HepG2 (cell line): ENCODE data around the gene BLVRA. TPM values are rescaled to one million over a fixed set of nuclear protein-coding genes. Genes with fewer than 3 reads are reported as not detected.

Source experiments
- ATAC-seq: fragments of 200-7000 bp; cut with Tn5 transposase; 3 replicates; pipeline ENCODE4 v1.9.1; 2020; ENCODE audit warnings: mild to moderate bottlenecking, moderate library complexity
- BruUV-seq: library from RNA; stranded (reverse); fragments of 400-500 nt; replicated peaks from 2 replicates; lab custom pipeline; 2021; lab: Mats Ljungman, UMichigan
- CTCF ChIA-PET: fragments of 300-600 bp; formaldehyde crosslinking; extraction: SDS; loops from one replicate; lab custom pipeline; 2021; ENCODE audit warnings: low total read pairs, inconsistent platforms, low intra/inter-chr PET ratio; lab: Yijun Ruan, JAX
- POLR2A ChIA-PET: fragments of 350-600 bp; sonication (Branson Sonifier 250); formaldehyde crosslinking; loops from one replicate; lab custom pipeline; 2020; ENCODE audit warnings: antibody characterized with exemption, inconsistent platforms; lab: Yijun Ruan, JAX
- DNase-seq: peaks from one replicate; pipeline ENCODE4 v3.0.0-alpha.2; 2015; ENCODE audit warnings: low spot score
- FAIRE-seq: peaks from 3 replicates; lab custom pipeline; 2011; peaks lifted over from hg19 to GRCh38; lab: Jason Lieb, UNC
- H2AFZ ChIP-seq: one replicate; pipeline ENCODE4 v1.6.1; 2011; ENCODE audit warnings: low read length, inconsistent platforms
- H3K27ac ChIP-seq: fragments of 300-600 bp; 3 replicates; pipeline ENCODE4 v1.8.0; 2011; ENCODE audit warnings: mixed run types, mild to moderate bottlenecking, mixed read lengths, low read length, inconsistent platforms; ENCODE audit not compliant: insufficient read depth; ENCODE audit errors: extremely low read length
- H3K27me3 ChIP-seq, 2 experiments: fragments of 200-600 bp in 1 of 2; 2 replicates in 1 of 2; 3 replicates in 1 of 2; pipeline versions ENCODE4 v1.6.0 to v1.8.0; 2011; ENCODE audit warnings: low read length in 2 of 2, mild to moderate bottlenecking in 2 of 2, moderate library complexity in 2 of 2, inconsistent platforms in 1 of 2; ENCODE audit not compliant: insufficient read depth in 2 of 2, control insufficient read depth in 1 of 2
- H3K36me3 ChIP-seq, 2 experiments: fragments of 200-600 bp in 1 of 2; replicated peaks in 1 of 2; 2 replicates in 1 of 2; 3 replicates in 1 of 2; pipeline versions ENCODE4 v1.5.1 to v1.8.0; 2011; ENCODE audit warnings: low read length in 2 of 2, inconsistent platforms in 1 of 2; ENCODE audit not compliant: insufficient read depth in 2 of 2, control insufficient read depth in 1 of 2
- H3K4me1 ChIP-seq: 2 replicates; pipeline ENCODE4 v1.5.1; 2012; ENCODE audit warnings: low read length, inconsistent platforms; ENCODE audit not compliant: insufficient read depth
- H3K4me2 ChIP-seq: 2 replicates; pipeline ENCODE4 v1.6.0; 2011; ENCODE audit warnings: low read depth, low read length, inconsistent platforms
- H3K4me3 ChIP-seq, 3 experiments: fragments of 200-600 bp in 1 of 3; sonication (generic), shearing (Covaris generic) in 1 of 3; replicated peaks in 1 of 3; 2 replicates each; pipeline ENCODE4 v1.5.1; 2011 to 2016; ENCODE audit warnings: low read length in 3 of 3, inconsistent platforms in 2 of 3, low read depth in 2 of 3, mild to moderate bottlenecking in 2 of 3, control low read depth in 1 of 3, mixed read lengths in 1 of 3; ENCODE audit not compliant: insufficient read depth in 1 of 3
- H3K79me2 ChIP-seq: one replicate; pipeline ENCODE4 v1.6.1; 2011; ENCODE audit warnings: low read length, inconsistent platforms; ENCODE audit not compliant: insufficient read depth
- H3K9ac ChIP-seq: 2 replicates; pipeline ENCODE4 v1.6.0; 2011; ENCODE audit warnings: mild to moderate bottlenecking, low read depth, low read length, inconsistent platforms; ENCODE audit not compliant: insufficient read depth
- H3K9me3 ChIP-seq: 2 replicates; pipeline ENCODE4 v1.5.1; 2012; ENCODE audit warnings: mild to moderate bottlenecking, low read length
- H4K20me1 ChIP-seq: 2 replicates; pipeline ENCODE4 v1.6.0; 2011; ENCODE audit warnings: inconsistent platforms, mild to moderate bottlenecking, low read length, moderate library complexity; ENCODE audit not compliant: insufficient read depth
- ATF5 ChIP-seq: sonication (generic); formaldehyde crosslinking; IDR thresholded peaks from 2 replicates; pipeline ENCODE4 v1.4.0; 2020; ENCODE audit warnings: mild to moderate bottlenecking, low read depth, missing genetic modification reagents
- BRF2 ChIP-seq: sonication (generic); formaldehyde crosslinking; IDR thresholded peaks from 2 replicates; pipeline ENCODE4 v1.8.1; 2022; ENCODE audit warnings: mild to moderate bottlenecking, missing genetic modification reagents
- FOXM1 ChIP-seq: sonication (generic); formaldehyde crosslinking; IDR thresholded peaks from 2 replicates; pipeline ENCODE4 v1.5.0; 2020; ENCODE audit warnings: missing genetic modification reagents
- ISX ChIP-seq: sonication (generic); formaldehyde crosslinking; conservative IDR thresholded peaks from 2 replicates; pipeline ENCODE4 v1.5.0; 2020; ENCODE audit warnings: missing genetic modification reagents
- JARID2 ChIP-seq: sonication (generic); formaldehyde crosslinking; IDR thresholded peaks from 2 replicates; pipeline ENCODE4 v1.8.1; 2023; ENCODE audit warnings: missing genetic modification reagents, inconsistent platforms; ENCODE audit not compliant: insufficient replicate concordance
- KDM2A ChIP-seq: sonication (generic); formaldehyde crosslinking; IDR thresholded peaks from 2 replicates; pipeline ENCODE4 v1.4.0; 2020; ENCODE audit warnings: low read depth, missing genetic modification reagents, borderline replicate concordance
- NR3C1 ChIP-seq: sonication (generic); formaldehyde crosslinking; IDR thresholded peaks from 2 replicates; pipeline ENCODE4 v1.4.0; 2020; ENCODE audit warnings: missing genetic modification reagents
- PLRG1 ChIP-seq: fragments of 450-650 bp; conservative IDR thresholded peaks from 2 replicates; pipeline ENCODE4 v1.6.1; 2016
- SMAD9 ChIP-seq: sonication (generic); formaldehyde crosslinking; IDR thresholded peaks from 2 replicates; pipeline ENCODE4 v1.5.1; 2020; ENCODE audit warnings: mild to moderate bottlenecking, missing genetic modification reagents
- STAG1 ChIP-seq: sonication (generic); formaldehyde crosslinking; IDR thresholded peaks from 2 replicates; pipeline ENCODE4 v1.4.0; 2020; ENCODE audit warnings: missing genetic modification reagents
- THAP8 ChIP-seq: sonication (generic); formaldehyde crosslinking; IDR thresholded peaks from 2 replicates; pipeline ENCODE4 v1.5.1; 2020; ENCODE audit warnings: missing genetic modification reagents, mild to moderate bottlenecking, borderline replicate concordance
- ZNF331 ChIP-seq: sonication (generic); formaldehyde crosslinking; IDR thresholded peaks from 2 replicates; pipeline ENCODE4 v1.4.0; 2020; ENCODE audit warnings: missing genetic modification reagents
- ZNF496 ChIP-seq: sonication (generic); formaldehyde crosslinking; IDR thresholded peaks from 2 replicates; pipeline ENCODE4 v1.8.1; 2023; ENCODE audit warnings: mild to moderate bottlenecking, moderate library complexity, missing genetic modification reagents; ENCODE audit not compliant: insufficient replicate concordance
- ZNF737 ChIP-seq: sonication (generic); formaldehyde crosslinking; IDR thresholded peaks from 2 replicates; pipeline ENCODE4 v1.5.0; 2020; ENCODE audit warnings: missing genetic modification reagents, mild to moderate bottlenecking, borderline replicate concordance
- WGBS: methylation state at CpG from one replicate; pipeline ENCODE4 v1.1.6; 2017; ENCODE audit warnings: low lambda C conversion rate; 5-methylcytosine and 5-hydroxymethylcytosine counted together
- in situ Hi-C: cut with HindIII; loops from 2 replicates; pipeline ENCODE4 v1.10.0; 2017; ENCODE audit warnings: low pct_unique_long_range_greater_than_20kb; ENCODE audit not compliant: extremely low pct_ligation_motif_present
- intact Hi-C: fragments of 100-400 bp; cut with micrococcal nuclease; formaldehyde crosslinking; loops from one replicate; pipeline ENCODE4 v1.10.0; 2022; ENCODE audit not compliant: unreplicated experiment
- polyA plus RNA-seq, 8 experiments: library from polyadenylated mRNA; depleted of rRNA in 3 of 8; stranded (reverse) in 7 of 8; unstranded in 1 of 8; fragments of >200 nt; fragmentation: Illumina TruSeq in 4 of 8; extraction: Trizol in 4 of 8; gene quantifications; 2 replicates each; pipeline versions ENCODE4 v1.2.1 to v1.2.3, GENCODE V29; 2011 to 2016; ENCODE audit warnings: low read depth in 4 of 8, missing spikeins in 1 of 8, mixed read lengths in 1 of 8; ENCODE audit not compliant: insufficient read depth in 1 of 8
- total RNA-seq, 5 experiments: library from RNA; depleted of rRNA; stranded (reverse); fragments of >200 nt; fragmentation: Illumina TruSeq; extraction: Trizol; gene quantifications; 2 replicates each; pipeline ENCODE4 v1.2.3, GENCODE V29; 2016; ENCODE audit warnings: low read depth in 1 of 5
- TF ChIP-seq, protein P1 (sequence below): sonication (generic); formaldehyde crosslinking; IDR thresholded peaks from 2 replicates; pipeline ENCODE4 v1.4.0; 2020; ENCODE audit warnings: mild to moderate bottlenecking, missing genetic modification reagents

BLVRA gene
- total and polyA plus RNA-seq, 2 of the 13 experiments (the other 11 are each of a cell fraction or from before 2014, with no cell fraction given) = 39.2 to 64.2 TPM

- no TSS peak for BruUV-seq
- intact Hi-C loops = no loop called here
- POLR2A ChIA-PET = no interaction called here
- H3K36me3 ChIP-seq = peaks cover 18 to 56% of the 10 kb centered on the region in 2 experiments
- no peaks in the 10 kb centered on the region for H3K4me1 ChIP-seq
- ATAC-seq = no peak
- H4K20me1 ChIP-seq = no peaks in the 10 kb centered on the region
- CTCF ChIA-PET = no interaction called here
- TF ChIP-seq KDM2A (CRISPR knock-in tag) (no peak), JARID2 (CRISPR knock-in tag) (no peak), ISX (CRISPR knock-in tag) (no peak), ATF5 (CRISPR knock-in tag) (no peak), THAP8 (CRISPR knock-in tag) (no peak), ZNF331 (CRISPR knock-in tag) (no peak), STAG1 (CRISPR knock-in tag) (no peak), NR3C1 (no peak), ZNF737 (no peak), ZNF496 (no peak), BRF2 (CRISPR knock-in tag) (no peak), PLRG1 (no peak), FOXM1 (no peak), SMAD9 (CRISPR knock-in tag) (no peak)
- TF ChIP-seq, protein P1, sequence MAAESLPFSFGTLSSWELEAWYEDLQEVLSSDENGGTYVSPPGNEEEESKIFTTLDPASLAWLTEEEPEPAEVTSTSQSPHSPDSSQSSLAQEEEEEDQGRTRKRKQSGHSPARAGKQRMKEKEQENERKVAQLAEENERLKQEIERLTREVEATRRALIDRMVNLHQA = no peak
- no peak overlapping the region for H3K4me2 ChIP-seq
- no peaks in the 10 kb centered on the region for H3K79me2 ChIP-seq
- 94% methylated on average over 6 of the region's 6 CpGs for WGBS
- FAIRE-seq = no peak
- in situ Hi-C loops = no loop called here
- H3K27me3 ChIP-seq = no peaks in the 10 kb centered on the region
- no peaks in the 10 kb centered on the region for H3K9me3 ChIP-seq
- no peak for DNase-seq
- no peak overlapping the region for H3K9ac ChIP-seq
- no peak overlapping the region for H3K4me3 ChIP-seq
- H3K27ac ChIP-seq = no peak overlapping the region
- no peak overlapping the region for H2AFZ ChIP-seq
These were observed 34.1 kb downstream of the BLVRA start for GRCh38 chr7:43792471-43793150.
